NCI-H2029 (cell line): Measurements from ENCODE around the gene PCID2.
"Not testable (repeated sequence)": the region's sequence is repeated elsewhere in the genome, so short reads cannot be mapped to it uniquely, and the experiment has no call there.

Source experiments
- DNase-seq: peaks from one replicate; lab custom pipeline; 2025; lab: John Stamatoyannopoulos, UW

The PCID2 gene

DNA sequence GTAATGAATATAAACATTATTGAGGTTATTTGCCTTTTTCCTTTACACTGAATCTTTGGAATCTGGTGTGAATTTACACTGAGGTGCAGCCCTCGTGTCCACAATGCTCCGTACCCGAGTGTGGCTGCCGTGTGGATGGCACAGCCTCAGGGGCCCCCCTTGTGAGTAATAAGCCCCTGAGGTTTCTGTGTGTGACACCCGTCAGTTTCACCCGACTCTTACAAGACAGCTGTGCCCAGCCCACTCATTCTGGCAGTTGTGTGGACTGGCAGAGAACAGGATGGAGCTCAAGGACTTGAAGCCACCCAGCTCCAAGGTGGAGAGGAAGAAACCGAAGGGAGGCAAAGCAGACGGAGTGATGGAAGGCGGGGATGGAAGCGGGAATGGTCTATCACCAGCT, 42.2 kb downstream of the PCID2 start:
- DNase-seq: no peak

- DNase-seq: no peak
These were observed 44.0 kb downstream of the PCID2 start for GRCh38 chr13:113164492-113164891.

DNA sequence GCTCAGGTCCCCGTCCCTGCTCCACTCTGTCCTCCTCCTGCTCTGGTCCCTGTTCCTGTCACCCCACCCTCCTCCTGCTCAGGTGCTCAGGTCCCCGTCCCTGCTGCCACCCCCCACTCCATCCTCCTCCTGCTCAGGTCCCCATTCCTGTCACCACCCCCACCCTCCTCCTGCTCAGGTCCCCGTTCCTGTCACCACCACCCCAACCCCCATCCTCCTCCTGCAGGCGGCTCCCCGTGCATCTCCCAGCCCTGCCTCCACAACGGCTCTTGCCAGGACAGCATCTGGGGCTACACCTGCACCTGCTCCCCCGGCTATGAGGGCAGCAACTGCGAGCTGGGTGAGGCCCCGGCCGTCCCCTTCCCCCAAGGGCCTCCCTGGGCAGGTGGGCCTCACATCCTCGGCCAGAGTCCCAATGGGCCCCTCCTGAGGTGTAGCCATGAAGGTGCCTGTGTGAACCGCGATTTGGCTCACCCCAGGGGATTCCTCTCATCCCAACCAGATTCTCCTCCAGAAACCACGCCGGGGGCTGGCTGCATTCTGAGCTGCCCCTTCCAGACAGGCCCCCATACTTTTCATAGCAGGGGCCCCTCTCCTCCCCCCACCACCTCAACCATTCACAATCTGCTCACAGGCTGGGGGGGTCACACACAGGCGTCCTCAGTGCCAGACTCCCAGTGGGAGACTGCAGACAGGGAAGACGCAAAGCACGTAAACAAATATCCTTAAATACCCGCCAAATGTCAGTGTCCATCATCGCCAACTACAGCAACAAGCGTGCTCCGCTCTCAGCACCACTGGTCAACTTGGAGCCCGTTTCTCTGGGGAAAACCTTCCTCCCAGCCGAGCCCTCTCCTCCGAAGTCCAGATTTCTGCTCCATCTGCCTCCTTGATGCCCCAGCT, 45.4 kb downstream of the PCID2 start:
- DNase-seq: no peak

GRCh38 chr13:113161975-113162374, 46.5 kb downstream of the PCID2 start:
- DNase-seq: not testable (repeated sequence)

- no peak for DNase-seq
These were observed 47.0 kb downstream of the PCID2 start for GRCh38 chr13:113161433-113161832.

DNA sequence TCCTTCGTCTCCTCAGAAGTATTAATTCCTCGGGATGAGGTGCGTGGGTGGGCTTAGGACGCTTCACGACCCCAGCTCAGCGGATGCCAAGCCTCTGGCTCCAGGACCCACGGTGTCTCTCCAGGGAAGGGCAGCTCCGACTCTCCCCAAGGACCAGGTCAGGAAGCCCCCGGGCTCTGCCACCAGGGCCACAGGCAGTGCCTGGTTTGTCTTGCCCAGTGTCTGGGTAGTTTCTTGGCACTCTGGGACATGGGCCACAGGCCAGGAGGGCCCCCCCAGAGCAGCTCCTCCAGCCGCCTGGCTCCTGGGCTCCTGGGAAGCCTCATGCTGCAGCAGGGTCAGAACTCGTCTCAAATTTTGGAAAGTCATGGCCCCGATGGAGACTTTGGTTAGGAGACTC, 47.5 kb downstream of the PCID2 start:
- no peak for DNase-seq

DNA sequence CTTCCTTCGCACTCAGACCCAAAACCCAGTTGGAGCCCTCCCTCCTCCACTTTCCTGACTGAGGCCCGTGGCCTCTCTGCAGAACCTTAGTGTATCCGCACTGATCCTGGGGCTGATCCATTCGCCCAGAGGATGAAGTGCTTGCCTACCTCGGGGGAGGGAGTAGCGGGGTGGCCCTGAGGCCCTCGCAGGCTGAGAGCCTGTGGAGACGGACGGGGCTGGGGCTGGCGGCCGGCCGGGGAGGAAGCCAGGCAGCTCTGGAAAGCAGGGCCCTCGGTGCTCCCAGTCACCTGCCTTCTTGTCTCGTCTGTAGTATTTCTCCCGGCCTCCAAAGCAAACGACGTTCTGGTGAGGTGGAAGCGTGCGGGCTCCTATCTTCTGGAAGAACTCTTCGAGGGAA, 48.8 kb downstream of the PCID2 start:
- DNase-seq: no peak

GRCh38 chr13:113158946-113159345, 49.5 kb downstream of the PCID2 start:
- no peak for DNase-seq

DNA sequence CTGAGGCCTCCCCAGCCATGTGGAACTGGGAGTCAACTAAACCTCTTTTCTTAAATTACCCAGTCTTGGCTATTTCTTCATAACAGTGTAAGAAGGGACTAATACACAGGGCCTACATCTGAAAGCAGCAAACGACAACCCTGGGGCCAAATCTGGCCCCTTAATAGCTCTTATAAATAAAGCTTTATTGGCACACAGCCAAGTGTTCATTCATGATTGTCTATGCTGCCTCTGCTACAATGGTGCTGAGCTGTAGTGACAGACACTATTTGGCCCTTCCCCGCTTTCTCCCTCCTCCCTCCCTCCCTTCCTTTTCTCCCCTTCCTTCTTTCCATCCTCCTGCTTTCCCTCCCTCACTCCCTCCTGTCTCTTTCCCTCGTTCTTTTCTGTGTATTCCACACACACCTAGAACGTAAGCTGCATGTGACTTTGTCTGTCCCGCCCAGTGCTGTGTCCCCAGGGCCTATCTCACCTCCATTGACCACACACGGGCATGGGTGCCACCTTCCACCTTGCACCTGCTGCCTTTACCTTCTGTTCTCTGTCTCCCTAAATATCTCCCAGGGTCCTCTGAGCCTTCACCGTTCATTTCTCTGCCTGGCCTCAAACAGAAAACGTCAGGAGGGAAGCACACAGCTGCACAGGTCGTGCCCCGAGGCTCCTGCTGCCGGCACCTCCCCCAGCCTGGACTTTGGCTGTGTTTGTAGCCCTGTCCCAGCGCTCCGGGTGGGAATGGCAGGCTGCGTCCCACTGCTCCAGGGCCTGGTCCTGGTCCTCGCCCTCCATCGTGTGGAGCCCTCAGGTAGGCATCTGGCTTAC, 50.3 kb downstream of the PCID2 start, which contains the start of gene PROZ:
Gene PROZ (plus strand): TSS at position 720 of the 819 bp plus-strand sequence. CDS start 13 bp downstream, at position 733.
- no peak for DNase-seq

- DNase-seq: no peak
These were observed 51.1 kb downstream of the PCID2 start for GRCh38 chr13:113157206-113157928.

GRCh38 chr13:113155982-113156655, 52.4 kb downstream of the PCID2 start:
- DNase-seq: no peak

DNA sequence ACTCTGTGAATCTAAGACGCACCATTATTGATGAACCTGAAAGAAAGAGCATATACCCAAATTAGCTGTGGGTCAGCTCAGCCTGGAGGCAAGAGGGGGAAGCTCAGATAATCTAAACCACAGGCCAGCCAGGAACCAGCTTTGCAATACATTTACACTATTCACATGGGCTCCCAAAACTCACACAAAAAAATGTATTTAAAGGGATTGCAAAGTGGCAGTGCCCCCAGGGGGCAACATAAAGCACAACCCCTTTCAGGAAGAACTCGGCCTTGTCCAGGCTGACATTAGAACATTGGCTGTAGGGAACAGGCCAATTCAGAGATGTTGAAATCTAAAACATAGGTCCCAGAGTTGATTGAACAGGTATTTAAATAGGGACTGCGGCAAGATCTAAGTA, 53.3 kb downstream of the PCID2 start:
- no peak for DNase-seq

- DNase-seq: peak; percentile 18
These were observed 54.4 kb downstream of the PCID2 start for GRCh38 chr13:113153810-113154748.

GRCh38 chr13:113152984-113153809, 55.3 kb downstream of the PCID2 start:
- DNase-seq: no peak

DNA sequence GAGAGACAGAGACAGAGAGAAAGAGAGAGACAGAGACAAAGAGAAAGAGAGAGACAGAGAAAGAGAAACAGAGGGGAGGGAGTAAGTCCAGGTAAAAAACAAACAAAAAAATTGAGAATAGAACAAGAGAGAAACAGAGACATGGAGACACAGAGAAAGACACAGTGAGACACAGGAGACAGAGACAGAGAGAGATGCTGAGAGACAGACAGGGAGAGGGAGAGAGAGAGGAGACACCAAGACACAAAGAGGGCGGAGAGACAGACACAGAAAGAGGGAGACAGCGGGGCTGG, 55.8 kb downstream of the PCID2 start:
- no peak for DNase-seq

DNA sequence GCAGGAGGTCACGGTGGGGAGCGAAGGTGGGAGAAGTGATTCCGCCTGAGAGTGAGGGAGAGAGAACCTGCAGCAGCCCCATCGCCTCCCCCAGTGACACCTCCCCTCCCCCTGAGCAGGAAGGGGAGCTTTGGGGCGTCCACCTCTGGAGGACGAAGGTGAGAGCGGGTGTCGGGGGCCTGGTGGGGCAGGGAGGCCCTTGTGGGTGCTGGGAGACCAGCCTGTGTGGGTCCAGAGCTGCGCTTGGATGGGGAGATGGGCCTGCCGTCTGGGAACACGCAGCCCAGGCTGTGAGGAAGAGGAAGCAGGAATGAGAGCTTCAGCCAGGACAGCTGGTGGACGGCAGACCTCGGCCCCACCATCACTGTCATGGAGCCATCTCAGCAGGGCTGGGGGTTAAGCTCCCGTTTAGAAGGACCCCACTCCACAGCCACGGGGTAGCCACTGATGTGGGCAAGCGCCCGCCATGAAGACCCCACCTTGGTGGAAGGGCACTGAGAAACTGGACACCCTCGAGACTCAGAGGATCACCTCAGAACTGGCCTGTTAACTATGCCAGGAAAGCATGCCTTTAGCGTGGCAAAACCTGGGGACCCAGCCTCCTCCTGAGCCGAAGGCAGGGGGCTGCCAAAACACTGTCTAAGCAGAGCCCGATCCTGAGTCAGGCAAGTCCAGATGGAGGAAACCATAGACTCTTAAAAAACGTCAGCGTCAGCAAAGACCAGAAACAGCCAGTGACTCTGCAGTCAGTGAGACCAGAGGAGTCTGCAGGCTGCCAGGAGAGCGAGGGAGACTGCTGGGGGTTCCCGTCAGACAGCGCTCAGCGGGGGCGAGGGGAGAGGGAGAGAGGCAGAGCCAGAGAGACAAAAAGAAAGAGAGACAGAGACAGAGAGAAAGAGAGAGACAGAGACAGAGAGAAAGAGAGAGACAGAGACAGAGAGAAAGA, 56.5 kb downstream of the PCID2 start:
- DNase-seq: no peak

DNA sequence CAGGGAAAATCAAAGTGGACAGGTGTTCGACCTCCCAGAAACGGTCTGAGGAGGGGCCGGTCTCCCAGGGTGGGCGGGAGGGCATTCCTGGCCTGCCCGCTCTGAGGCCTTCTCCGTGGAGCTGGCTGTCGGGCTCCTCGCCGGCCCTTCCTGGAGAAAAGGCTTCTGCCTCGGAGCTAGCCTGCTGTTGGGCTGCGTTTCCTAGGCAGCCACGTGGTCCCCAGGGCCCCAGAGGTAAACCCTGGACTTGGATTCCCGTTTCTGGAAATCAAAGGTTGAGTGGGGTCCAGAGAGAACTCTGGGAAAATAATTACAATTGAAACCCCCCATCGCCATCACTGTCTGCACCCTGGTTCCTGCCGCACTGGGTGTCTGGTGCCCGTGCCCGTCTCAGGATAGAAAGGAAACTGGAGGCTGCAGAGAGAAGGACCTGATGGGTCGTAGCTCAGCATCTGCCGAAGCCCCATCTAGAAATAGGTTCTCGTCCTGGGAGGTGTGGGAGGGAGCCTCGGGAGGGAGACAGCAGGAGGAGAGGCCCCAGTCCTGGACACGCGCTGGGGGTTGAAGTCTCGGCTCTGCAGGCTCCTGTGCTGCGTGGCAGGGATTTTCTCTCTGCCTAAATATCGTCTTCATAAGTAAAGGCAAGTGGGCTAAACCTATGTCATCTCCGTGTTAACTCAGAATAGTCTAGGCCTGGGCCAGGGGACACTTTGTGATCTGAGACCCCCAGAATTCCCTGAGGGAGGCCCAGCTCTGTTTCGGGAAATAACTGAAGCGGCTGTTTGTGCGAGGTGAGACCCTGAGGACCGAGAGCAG, 57.7 kb downstream of the PCID2 start:
- DNase-seq: no peak
